Tracheal epithelial cell (primary cell): ENCODE measurements around the gene DDX17. TPM values are rescaled to one million over a fixed set of nuclear protein-coding genes. Genes with fewer than 3 reads are reported as not detected.

Experiments used
- total RNA-seq: library from RNA; depleted of rRNA; stranded (reverse); fragments of >200 nt; gene quantifications from 2 replicates; pipeline ENCODE4 v1.2.1, GENCODE V29; 2014

The DDX17 gene
- total RNA-seq: 416 and 435 TPM in 2 replicates

GRCh38 chr22:38506118-38506962 is at the start of gene DDX17:
Gene DDX17 (minus strand): TSS chr22:38506311.

GRCh38 chr22:38467904-38468442 is 38.1 kb downstream of the DDX17 start, which contains the start of gene KDELR3:
Gene KDELR3 (plus strand): TSS chr22:38468096. CDS start chr22:38468234, 138 bp downstream.

DNA sequence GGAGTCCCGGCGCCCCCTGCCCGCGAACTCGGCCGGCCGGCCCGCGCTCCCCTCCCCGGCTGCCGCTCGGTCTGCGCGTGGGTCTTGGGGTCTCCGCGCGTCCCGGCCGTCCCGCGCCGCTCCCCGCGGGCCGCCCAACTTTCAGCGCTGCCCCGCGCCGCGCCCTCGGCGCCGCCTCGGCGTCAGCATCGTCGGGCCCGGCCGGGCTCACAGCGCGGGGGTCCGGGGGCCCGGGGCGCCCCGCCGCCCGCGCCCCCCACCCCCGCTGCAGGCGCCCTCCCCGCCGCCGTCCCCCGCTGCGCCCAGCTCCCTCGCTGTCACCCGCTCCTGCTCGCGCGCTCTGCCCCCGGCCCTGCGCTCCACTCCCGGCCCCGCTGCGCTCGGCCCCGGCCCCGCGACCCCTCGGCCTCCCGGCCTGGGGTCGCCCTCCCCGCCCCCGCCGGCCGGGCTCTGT is 51.0 kb downstream of the DDX17 start, which contains the start of gene KCNJ4:
KCNJ4 (minus strand) TSS at position 124 of the 454 bp plus-strand sequence. CDS start 27,067 bp downstream, outside the sequence.

Other genes with a start within 250 kb of the DDX17 start
- gene TMEM184B, start 233.3 kb downstream of the DDX17 start, total RNA-seq: 13.6 and 28.7 TPM in 2 replicates
- 153 and 194 TPM in 2 replicates for gene CSNK1E, start 188.9 kb downstream of the DDX17 start, total RNA-seq
- not detected in 2 replicates for gene KCNJ4, start 51.1 kb downstream of the DDX17 start, total RNA-seq
- 3.2 and 25.3 TPM in 2 replicates for gene KDELR3, start 38.2 kb downstream of the DDX17 start, total RNA-seq
- gene DMC1, start 63.9 kb upstream of the DDX17 start, total RNA-seq: 1.3 and 2.2 TPM in 2 replicates
- 0.21 and 0.48 TPM in 2 replicates for gene FAM227A, start 150.1 kb upstream of the DDX17 start, total RNA-seq
- 7.2 and 13.5 TPM in 2 replicates for gene CBY1, start 150.3 kb upstream of the DDX17 start, total RNA-seq
- 64.8 and 71.4 TPM in 2 replicates for gene TOMM22, start 175.6 kb upstream of the DDX17 start, total RNA-seq
- 101 and 133 TPM in 2 replicates for gene JOSD1, start 194.6 kb upstream of the DDX17 start, total RNA-seq
- gene GTPBP1, start 199.6 kb upstream of the DDX17 start, total RNA-seq: 22.2 and 27.7 TPM in 2 replicates
- gene SUN2, start 249.7 kb upstream of the DDX17 start, total RNA-seq: 80.0 and 91.4 TPM in 2 replicates